GM18870 (cell line): ENCODE data around the gene PUS7.
"Not testable (repeated sequence)": the region's sequence is repeated elsewhere in the genome, so short reads cannot be mapped to it uniquely, and the experiment has no call there.

Experiments used
- ATAC-seq: cut with Tn5 transposase; IDR thresholded peaks from one replicate; pipeline ENCODE4 v1.9.1; 2021; ENCODE audit warnings: moderate library complexity; ENCODE audit not compliant: unreplicated experiment

The PUS7 gene, protein sequence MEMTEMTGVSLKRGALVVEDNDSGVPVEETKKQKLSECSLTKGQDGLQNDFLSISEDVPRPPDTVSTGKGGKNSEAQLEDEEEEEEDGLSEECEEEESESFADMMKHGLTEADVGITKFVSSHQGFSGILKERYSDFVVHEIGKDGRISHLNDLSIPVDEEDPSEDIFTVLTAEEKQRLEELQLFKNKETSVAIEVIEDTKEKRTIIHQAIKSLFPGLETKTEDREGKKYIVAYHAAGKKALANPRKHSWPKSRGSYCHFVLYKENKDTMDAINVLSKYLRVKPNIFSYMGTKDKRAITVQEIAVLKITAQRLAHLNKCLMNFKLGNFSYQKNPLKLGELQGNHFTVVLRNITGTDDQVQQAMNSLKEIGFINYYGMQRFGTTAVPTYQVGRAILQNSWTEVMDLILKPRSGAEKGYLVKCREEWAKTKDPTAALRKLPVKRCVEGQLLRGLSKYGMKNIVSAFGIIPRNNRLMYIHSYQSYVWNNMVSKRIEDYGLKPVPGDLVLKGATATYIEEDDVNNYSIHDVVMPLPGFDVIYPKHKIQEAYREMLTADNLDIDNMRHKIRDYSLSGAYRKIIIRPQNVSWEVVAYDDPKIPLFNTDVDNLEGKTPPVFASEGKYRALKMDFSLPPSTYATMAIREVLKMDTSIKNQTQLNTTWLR

DNA sequence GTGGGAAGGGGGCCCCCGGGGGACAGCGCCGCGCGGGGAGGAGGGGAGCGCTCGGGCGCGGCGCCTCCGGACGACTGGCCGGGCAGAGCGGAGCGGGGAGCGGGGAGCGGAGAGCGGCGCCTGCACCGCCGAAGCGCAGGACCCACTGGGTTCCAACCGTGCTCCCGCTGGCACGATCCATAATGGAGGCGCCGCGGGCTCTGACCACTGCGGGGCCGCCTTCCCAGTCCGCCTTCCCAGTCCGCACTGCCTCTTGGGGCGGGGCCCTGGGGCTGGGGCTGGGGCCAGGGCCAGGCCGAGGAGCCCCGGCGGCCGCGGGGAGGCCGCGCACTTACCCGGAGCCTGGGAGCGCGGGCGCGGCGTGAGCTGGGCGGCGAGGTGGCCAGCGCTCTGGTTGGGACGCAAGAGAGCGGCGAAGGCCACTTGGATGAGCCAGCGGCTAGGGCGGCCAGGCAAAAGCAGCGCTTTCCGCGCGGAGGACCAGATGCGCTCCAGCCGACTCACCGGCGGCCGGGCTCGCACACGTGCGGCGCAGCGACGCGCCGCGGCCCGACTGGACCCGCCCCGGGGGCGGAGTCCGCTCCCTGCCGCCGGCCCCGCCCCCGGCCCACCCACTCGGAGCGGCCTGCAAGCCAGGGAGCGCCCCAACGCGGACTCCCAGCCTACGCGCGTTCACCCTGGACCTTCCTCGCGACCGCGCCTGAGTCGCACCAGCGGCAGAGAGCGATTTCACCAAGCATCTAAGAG is at the start of gene PUS7:
PUS7 (minus strand) TSS at position 555 of the 747 bp plus-strand sequence. CDS start 13,759 bp downstream, outside the sequence.
- peak; percentile 67 for ATAC-seq

DNA sequence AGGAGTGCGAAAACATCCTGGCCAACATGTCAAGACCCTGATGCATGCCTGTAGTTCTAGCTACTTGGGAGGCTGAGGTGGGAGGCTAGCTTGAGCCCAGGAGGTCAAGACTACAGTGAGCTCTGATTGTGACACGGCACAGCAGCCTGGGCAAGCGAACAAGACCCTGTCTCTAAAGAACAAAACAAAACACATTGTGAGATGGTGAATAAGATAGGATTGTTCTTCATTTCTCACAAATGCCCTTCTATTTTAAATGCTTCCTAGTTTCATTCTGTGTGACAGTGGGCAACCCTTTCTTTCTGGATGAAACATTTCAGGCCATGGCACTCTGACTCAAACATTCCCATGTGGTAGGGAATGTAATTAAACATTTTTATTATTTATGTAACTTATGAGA is 45.8 kb upstream of the PUS7 start:
- ATAC-seq = no peak

DNA sequence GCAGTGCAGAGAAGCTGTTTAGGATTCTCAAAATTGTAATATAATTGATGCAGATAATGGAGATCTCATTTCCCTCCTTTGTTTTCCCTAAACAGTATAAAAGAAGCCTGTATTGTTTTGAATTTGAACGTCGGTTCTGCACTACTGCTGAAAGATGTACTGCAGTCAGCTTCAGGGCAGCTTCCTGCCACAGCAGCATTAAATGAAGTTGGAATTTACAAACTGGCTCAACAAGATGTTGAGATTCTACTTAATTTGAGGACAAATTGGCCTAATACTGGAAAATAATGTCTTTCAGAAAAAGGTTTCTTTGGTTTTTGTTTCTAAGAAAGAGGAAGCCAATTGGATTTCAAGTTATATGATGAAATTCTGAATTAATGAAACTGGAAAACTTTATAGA is 45.0 kb upstream of the PUS7 start:
- ATAC-seq = no peak

DNA sequence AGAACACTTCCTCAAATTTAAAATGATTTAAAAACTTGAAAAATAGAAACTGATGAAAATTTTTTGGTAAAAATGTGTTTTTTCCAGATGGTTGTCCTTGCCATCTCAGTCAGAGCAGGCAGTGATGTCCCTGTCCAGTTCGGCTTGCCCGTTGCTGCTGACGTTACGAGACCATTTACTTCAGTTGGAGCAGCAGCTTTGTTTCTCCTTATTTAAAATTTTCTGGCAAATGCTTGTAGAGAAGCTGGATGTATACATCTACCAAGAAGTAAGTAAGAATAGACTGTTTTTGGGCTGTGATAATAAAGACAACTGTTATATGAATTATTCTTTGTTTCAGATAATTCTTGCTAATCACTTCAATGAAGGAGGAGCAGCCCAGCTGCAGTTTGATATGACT is 43.1 kb upstream of the PUS7 start:
- no peak for ATAC-seq

DNA sequence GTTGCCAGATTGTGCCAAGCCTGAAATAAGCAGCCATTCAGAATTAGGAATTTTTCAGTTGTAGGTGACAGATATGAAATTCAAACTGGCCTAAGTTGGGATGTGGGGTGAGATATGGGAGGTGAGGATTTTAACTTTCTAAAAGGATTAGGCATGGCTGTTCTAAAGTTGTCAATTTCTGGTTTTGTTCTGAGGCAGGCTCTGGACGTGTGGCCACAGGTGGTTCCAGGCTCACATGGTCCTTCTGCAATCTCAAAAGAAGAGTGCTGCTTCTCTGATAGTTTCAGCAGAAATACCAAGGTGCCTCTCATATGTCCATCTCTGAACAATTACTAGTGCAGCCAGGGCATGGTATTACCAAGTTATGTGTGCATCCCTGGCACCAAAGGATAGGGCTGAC is 37.9 kb upstream of the PUS7 start:
- ATAC-seq = no peak

DNA sequence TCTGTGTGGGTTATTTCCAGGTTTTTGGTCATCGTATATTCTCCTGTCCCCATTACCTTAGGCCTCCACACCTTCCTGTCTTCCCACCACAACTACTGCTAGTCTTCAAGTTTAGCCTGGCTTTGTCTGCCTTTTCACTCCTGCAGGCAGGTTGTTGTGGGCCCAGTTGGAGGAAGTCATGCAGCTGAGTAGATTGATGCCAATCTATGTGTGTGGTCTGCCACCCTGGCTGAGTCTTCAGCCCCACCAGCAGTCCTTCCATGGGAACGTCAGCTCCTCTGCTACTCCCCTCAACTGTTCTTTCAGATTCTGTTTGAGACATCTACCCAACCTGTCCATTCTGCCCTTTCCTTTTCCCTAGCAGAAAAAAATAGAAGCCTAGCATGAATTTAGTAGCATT is 16.3 kb upstream of the PUS7 start:
- ATAC-seq = no peak

DNA sequence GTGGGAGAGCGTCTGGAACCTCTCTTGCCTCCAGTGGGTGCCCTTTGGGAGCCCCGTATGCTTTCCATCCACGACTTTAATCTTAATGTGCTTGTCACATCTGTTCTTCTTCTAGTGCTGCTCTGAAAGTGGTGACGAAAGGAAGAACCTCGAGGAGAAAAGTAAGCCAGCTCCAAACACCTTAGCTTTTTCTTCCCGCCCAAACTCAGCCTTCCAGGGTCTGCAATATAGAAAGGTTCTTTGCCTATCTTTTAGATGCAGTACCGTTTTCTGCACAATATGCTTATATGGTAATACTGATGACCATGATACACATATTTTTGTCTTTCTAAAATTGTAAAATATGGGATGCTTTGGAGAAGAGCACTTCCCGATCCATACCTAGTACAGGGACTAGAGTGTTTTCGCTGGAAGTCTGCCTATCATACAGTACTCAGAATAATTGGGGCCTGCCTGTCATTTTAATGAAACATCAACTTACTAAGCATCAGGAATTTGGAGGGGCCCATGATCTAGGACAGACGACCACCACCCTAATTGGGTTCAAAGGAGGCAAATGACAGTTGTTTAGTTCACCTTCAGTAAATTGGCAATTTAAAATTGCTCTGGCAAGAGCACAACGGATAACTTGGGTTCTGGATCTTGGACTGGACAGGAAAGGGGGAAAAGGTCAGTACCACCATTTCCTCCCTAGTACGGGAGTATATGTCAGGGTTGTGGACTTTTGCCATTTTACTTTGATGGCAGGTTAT is 10.8 kb upstream of the PUS7 start:
- ATAC-seq = no peak

DNA sequence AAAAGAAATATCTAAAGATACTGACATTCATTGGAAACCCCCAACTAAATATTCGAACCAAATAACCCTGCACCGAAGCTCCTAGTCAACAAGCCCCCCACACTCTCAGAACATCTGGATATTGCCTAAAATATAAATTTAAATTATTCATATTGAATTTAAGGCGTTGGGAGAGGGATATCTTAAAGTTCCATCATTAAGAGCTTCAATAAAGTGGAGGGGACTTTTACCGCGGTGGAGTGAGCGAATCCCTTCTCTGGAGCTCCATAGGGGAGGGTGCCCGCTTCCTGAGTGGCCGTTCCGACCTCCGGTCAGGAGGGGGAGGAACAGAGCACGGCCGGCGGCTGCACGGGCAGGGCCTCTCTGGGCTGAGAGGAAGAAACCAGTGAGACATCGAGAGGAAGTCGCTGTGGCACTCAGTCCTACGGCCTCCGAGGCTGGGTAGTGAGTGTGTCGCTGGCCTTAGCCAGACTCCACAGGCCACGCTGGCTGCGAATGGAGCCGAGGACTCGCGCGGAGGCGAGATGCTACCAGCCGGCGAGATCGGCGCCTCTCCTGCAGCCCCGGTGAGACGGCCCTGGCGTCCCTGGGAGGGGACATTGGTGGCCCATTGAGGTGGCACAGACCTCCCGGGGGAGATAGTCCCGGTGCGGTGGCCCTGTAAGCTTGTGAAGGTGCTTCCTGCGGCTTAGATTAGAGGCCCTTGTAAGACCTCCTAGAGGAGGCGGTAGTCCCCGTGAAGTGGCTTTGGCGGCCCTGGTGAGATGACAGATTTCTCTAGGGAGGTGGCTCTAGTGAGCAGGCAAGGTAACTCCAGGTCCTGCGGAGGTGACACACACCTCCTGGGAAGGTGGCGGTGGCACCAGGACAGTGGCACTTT is 10.0 kb upstream of the PUS7 start, which contains the start of gene RINT1:
RINT1 (plus strand) TSS at position 410 of the 880 bp plus-strand sequence; CDS start at position 525, 115 bp downstream.
- ATAC-seq = peak; percentile 94

DNA sequence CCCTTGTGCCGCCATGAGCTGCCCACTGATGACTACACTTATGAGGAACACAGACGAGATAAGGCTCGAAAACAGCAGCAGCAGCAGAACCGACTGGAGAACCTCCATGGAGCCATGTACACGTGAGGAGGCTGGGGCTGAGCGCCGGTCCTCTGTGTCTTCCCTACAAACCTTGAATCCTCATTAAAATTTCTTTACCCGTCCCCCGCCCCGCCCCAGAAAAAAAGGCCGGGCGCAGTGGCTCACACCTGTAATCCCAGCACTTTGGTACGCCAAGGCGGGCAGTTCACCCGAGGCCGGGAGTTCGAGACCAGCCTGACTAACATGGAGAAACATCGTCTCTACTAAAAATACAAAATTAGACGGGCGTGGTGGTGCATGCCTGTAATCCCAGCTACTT is 8.5 kb upstream of the PUS7 start:
- no peak for ATAC-seq

DNA sequence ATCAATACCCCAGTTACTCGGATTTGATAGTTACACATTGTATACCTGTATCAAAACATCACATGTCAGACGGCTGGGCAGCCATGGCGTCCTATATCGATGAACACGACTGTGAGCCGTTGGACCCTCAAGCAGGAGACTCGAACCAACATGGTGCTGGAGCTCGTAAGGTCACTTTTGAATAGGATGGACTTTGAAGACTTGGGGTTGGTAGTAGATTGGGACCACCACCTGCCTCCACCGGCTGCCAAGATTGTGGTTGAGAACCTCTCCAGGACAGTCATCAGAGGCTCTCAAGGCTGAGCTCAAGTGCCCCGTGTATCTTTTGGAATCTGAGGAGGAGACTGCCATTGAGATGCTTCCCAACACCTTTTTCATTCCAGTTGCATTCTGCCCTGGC is 8.1 kb upstream of the PUS7 start:
- no peak for ATAC-seq

DNA sequence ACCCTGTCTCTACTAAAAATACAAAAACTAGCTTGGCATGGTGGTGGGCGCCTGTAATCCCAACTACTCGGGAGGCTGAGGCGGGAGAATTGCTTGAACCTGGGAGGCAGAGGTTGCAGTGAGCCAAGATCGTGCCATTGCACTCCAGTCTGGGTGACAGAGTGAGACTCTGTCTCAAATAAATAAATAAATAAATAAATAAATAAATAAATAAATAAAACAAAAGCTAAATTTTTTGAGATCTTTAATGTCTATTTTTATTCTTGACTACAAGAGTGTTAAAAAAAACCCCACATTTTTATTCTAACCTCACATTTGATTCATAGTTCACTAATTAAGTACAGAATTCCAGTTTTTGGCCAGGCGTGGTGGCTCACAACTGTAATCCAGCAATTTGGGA is 5.7 kb upstream of the PUS7 start:
- ATAC-seq = not testable (repeated sequence)

DNA sequence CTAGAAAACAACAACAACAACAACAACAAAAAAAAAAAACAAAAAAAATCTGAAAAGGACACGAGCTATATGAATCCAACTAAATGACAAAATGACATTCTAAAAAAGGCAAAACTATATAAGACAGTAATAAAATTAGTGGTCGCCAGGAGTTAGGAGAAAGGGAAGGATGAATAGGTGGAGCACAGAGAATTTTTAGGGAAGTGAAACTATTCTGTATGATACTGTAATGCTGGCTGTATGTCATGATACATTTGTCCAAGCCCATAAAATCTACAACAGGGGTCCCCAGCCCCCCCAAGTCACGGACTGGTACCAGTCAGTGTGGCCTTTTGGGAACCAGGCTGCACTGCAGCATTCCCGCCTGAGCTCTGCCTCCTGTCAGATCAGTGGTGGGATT is 2.8 kb upstream of the PUS7 start:
- ATAC-seq = no peak

DNA sequence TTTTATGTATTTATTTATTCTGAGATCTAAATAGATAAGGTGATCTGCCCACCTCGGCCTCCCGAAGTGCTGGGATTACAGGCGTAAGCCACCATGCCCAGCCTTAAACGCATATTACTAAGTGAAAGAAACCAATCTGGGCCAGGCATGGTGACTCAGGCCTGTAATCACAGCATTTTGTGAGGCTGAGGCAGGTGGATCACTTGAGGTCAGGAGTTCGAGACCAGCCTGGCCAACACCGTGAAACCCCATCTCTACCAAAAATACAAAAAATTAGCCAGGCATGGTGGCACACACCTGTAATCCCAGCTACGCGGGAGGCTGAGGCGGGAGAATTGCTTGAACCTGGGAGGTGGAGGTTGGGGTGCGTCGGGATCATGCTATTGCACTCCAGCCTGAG is 2.4 kb upstream of the PUS7 start:
- not testable (repeated sequence) for ATAC-seq

DNA sequence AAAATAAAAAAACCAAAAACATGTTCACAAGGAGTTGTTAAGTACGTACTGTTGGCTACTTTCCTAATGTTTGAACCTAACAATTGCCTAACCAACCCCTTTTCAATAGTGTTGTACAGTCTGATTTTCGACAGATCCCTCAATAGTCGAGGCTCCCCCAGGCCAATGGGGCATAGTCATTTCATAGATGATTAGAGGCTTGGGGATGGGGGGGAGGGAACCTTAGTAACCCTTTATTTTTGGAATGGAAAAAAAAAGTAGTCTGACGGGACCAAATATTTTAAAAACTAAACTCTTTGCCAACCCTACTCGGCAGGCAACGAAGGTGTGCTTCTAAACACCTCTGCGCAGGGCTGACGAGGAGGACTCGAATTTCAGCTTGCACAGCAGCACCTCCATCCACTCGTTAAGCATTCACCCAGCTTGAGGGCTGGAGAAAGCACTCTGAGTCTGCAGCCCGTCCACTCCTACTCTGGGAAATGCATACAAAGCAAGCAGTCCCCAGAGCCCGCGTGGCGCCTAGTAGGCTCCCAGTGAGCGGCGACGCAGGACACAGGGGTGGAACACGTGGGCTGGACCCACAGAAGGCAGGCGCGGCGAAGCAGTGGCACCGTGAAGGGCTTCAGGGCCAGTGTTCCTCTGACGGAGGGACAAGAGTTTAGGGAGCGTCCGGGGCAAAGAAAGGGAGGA is 899 bp downstream of the PUS7 start:
- peak; percentile 20 for ATAC-seq

DNA sequence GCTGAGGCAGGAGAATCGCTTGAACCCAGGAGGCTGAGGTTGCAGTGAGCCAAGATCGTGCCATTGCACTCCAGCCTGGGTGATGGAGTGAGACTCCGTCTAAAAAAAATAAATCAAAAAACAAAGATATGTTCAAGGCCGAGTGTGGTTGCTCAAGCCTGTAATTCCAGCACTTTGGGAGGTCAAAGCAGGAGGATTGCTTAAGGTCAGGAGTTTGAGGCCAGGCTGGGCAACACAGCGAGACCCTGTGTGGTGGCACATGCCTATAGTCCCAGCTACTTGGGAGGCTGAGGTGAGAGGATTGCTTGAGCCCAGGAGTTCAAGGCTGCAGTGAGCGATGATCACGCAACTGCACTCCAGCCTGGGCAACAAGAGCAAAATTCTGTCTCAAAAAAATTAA is 1.5 kb downstream of the PUS7 start:
- not testable (repeated sequence) for ATAC-seq

DNA sequence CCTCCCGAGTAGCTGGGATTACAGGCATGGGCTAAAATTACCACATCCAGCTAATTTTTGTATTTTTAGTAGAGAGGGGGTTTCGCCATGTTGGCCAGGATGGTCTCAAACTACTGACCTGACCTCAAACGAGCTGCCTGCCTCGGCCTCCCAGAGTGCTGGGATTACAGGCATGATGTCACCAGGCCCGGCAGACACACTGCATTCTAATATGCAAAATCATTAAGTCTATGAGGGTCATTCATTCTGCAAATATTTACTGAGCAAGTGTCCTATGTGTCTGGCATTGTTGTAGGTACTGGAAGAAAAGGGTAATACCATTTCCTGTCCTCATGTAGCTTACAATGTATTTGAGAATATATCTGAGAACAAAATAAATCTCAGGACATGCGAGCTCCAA is 2.7 kb downstream of the PUS7 start:
- no peak for ATAC-seq

DNA sequence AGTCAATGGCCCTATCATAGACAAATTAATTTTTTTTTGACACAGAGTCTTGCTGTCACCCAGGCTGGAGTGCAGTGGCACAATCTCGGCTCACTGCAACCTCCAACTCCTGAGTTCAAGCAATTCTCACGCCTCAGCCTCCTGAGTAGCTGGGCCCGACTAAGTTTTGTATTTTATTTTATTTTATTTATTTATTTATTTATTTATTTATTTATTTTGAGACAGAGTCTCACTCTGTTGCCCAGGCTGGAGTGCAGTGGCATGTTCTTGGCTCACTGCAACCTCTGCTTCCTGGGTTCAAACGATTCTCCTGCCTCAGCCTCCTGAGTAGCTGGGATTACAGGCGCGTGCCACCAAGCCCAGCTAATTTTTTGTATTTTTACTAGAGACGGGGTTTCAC is 6.5 kb downstream of the PUS7 start:
- ATAC-seq = not testable (repeated sequence)

DNA sequence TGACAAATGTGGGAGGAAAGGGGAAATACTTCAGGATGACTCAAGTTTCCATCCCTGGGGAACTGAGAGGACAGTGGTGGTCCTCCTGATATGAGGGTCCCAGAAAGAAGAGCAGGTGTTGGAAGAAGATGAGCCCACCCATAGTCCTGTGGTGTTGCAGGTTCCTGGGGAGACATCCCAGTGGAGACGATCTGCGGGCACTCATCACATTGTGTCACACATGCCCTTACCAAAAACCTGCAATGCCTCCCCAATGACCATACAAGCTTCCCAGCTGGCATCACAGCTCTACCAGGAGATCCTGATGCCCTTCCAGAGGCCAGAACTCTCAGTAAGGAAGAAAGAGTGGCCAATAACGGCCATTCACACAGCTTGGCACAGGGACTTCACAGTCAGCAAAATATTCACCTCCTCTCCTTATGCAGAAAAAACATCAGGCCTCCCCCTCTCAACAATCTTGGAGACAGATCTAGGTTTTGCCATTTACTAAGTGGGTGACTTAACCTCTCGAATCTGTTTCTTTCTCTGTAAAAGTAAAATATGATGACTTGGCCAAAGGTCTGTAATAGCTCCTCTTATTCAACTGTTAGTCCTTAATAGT is 9.0 kb downstream of the PUS7 start:
- ATAC-seq = no peak

DNA sequence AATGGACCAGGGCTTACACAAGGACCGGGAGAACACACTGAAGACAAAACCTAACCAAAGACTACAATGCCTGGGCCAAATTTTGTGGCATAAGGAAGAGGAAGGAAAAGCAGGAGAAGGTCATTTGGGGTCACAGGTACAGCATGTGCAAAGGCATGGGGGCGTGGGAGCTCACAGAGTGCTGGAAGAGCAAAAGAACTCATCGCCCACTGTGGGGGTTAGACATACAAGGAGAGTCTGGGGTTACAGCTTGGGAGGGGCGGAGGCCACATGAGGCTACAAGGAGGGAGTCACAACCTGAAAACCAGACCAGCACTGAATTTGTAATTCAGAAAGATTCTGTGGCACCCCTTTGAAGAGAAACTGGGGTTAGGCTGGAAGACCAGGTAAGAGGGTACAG is 9.7 kb downstream of the PUS7 start:
- no peak for ATAC-seq
